Stimulated activated CD8-positive, alpha-beta memory T cell treated with anti-CD3 and anti-CD28 coated beads, Interleukin-15, amount 100 ng/mL, for 24 hours (primary cell): Measurements from ENCODE around the gene EIF2D.
"Not testable (repeated sequence)": the region's sequence is repeated elsewhere in the genome, so short reads cannot be mapped to it uniquely, and the experiment has no call there.

Experiments
- DNase-seq: peaks from one replicate; pipeline ENCODE4 v3.0.0-alpha.2; 2020; ENCODE audit warnings: low read depth

Gene EIF2D

GRCh38 chr1:206586501-206587445 is 25.5 kb downstream of the EIF2D start:
- DNase-seq, result no peak

- DNase-seq, result no peak
Measured at GRCh38 chr1:206584683-206585082, 27.6 kb downstream of the EIF2D start.

DNA sequence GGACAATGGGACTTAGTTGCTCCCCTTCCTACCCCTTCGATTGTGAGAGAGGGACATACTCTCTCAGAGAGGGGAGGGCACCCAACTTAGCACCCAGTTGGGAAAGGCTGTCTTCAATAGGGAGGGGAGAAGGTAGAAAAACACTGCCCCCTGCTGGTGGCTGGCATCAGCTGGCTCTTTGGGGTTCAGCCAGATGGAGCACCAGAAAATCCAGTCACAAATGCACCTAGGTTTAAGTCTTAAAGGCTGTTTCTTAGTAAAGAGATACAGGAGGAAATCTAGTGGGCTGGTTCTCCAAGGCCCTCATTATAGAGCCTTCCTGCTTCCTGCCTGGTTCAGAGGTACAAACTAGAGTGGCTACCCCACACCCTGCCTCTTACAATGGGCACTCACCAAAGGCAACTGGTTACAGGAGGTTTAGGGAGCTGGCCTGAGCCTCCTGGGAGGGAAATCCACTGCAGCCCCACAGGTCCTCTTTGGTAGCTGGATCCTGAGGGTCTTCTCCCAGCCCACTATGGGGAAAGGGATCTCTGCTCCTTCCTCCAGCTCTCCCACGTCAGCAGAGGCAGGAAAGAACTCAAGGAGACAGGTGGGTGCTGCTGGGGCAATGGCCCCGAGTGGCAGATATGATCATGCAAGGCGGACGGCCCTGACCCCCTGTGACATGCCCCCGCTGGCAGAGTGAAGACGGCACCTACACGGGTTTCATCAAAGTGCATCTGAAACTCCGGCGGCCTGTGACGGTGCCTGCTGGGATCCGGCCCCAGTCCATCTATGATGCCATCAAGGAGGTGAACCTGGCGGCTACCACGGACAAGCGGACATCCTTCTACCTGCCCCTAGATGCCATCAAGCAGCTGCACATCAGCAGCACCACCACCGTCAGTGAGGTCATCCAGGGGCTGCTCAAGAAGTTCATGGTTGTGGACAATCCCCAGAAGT is 28.3 kb downstream of the EIF2D start:
- peak; percentile 76 for DNase-seq

DNA sequence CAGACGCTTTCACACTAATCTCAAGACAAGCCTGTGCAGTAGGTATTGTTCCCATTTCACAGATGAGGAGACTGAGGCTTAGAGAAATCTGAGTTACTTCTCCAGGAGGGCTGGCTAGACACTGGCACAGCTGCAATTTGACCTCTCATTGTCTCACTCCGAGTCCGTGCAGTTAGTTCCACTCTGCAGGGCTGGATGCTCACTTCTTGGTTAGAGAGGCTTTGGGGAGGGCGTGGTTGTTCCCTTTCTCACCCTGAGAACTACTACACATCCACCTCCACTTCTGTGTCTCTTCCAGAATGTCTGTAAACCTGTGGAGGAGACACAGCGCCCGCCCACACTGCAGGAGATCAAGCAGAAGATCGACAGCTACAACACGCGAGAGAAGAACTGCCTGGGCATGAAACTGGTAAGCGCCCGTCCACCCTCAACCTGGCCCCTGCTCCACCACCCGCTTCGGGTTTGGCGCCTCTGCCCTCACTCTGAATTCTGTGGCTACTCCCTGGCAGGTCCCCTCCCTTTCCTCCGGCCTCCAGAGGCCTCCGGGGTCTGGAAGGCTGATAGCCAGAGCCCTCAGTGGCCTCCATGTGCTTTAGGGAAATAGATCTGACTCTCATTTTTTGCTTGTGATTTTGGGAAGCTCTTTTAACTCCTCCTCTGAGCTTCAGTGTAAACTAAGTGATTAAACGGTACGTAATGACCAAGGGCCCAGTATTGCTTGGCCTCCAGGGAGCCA is 29.1 kb downstream of the EIF2D start:
- no peak for DNase-seq

GRCh38 chr1:206582537-206582936 is 29.7 kb downstream of the EIF2D start:
- DNase-seq, result no peak

DNA sequence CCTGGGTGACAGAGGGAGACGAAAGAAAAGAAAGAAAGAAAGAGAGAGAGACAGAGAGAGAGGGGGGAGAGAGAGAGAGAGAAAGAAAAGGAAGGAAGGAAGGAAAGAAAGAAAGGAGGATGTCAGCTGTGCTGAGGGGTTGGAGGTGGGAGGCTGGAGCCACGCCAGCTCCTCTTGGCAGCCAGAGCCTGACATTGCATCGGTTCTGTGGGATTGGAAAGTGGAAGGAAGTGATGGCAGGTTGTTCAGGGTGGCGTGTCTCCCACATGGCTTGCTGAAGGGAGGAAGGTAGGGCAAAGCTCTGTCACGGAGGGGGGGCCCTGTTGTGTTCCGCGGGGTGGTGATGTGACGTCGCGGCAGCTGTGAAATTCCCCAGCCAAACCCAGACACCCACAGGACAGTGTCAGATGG is 30.7 kb downstream of the EIF2D start:
- DNase-seq, result no peak

GRCh38 chr1:206581114-206581497 is 31.2 kb downstream of the EIF2D start:
- not testable (repeated sequence) for DNase-seq

DNA sequence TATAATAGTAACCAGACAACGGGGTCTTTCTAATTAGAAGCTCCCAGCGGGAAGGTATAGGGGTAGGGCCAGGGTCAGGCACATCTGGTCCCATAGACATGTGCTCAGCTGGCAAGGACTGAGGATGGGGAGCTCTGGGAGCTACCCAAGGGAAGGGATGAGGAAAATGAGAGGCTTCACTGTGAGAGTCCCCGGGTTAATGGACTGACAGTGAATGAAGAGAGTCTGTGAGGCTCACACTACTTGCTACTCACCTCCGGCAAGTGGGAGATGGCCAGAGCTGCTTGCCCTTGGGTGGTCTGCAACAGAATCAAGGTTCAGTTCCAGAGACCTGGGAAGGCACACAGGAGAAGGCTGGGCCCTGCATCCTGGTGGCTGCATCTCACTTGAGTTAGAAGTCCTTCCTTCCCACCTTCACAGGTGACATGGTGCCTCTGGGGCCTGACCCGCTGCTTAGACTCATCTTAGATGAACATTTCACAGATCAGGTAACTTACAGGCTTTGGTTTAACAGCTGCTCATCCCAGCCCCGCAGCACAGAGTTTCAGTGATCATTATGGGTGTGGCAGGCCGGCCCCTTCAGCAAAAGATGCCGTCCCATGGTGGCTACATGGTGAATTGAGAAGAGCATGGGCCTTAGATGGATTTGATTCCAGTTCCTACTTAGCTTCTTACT is 31.7 kb downstream of the EIF2D start:
- no peak for DNase-seq

GRCh38 chr1:206579747-206580437 is 32.4 kb downstream of the EIF2D start:
- no peak for DNase-seq

DNA sequence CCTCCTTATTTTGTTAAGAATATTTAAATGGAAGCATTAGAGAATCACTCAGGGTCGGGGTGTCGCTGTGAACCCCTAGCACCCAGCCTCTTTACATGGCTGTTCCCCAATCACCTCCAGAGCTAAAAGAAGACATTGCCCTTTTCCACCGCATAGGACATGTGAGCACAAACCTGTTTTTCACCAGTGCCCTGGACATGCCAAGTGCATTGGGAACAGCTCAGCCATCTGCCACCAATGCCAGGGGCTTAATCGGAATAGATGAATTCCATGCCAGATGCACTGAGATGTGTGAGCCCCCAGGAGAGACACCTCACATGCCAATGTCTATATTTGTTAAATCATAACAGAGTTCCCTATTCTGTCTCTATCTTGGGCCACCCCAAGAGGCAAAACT is 33.3 kb downstream of the EIF2D start:
- DNase-seq, result no peak

DNA sequence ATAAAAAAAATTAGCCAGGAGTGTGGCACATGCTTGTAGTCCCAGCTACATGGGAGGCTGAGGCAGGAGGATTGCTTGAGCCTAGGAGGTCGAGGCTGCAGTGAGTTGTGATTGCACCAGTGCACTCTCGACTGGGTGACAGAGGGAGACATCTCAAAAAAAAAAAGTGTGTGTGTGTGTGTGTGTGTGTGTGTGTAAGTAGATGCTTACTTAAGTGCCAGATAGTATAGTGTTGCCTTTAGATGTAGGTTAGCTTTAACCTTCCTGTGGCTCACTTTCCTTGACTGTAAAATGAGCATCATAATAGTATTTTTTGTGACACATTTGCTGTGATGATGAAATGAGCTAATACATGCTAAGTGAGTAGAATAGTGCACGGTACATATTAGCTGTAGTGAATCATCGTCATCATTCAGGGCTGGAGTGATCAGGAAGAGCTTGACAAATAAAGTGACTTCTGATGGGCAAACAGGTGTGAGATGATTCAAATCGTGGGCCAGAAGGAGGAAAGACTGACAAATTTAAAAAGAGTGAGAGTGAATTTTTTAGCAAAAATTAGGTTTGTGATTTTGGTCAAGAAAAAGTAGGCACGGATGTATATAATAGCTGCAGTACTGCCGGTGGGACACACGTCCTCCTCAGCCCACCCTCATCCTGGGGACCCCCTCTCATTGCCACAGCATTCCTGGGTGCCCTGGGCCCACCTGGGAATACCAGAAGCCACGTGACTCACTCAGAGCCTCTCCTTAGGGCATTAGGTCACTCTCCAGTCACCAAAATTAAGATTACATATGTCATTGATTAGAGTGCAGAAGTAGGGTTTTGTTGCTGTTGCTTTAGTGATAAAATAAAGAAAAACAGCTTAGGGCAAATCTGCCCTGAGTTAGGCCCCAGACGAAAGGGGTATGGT is 33.9 kb downstream of the EIF2D start:
- DNase-seq, result no peak

- no peak for DNase-seq
Measured at GRCh38 chr1:206577626-206578025, 34.6 kb downstream of the EIF2D start.

DNA sequence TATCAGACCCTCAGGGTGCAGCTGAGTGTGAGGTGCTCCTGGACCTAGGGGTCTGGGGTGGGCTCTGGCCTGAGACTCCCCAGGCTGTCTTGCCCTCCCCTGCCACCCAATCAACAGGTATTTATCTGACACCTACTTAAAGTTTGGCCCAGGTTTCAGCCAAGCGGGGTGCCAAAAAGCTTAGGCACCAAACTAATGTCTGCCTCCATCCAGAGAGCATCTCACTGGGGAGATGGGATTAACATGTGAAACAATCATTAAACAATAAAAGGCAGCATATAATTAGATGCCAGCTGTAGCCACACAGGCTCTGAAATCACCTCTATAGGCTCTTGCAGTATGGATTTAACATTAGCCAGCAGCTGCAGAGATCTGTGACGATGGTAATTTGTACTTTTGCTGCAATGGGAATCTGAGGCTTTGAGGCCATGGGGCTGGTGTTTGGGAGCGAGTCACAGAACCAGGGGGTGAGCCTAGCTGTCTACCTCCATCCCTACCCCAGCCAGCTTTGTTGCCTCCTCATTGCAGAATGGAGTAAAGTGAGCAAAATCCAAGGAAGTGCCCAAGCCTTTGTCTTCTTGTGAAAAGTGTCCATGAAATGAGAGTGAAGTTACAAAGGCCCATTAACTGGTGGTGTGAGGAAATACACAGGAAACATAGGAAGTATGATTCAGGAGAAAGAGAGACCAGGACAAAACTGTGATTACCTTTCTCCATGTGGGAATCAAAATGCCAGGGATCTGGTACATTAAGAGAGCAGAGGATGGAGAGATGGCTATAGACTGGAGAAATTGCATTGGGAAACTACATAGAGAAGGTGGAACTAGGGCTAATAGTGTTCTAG is 36.1 kb downstream of the EIF2D start:
- no peak for DNase-seq

GRCh38 chr1:206575165-206575893 is 36.9 kb downstream of the EIF2D start:
- no peak for DNase-seq

GRCh38 chr1:206573762-206574161 is 38.5 kb downstream of the EIF2D start:
- no peak for DNase-seq

DNA sequence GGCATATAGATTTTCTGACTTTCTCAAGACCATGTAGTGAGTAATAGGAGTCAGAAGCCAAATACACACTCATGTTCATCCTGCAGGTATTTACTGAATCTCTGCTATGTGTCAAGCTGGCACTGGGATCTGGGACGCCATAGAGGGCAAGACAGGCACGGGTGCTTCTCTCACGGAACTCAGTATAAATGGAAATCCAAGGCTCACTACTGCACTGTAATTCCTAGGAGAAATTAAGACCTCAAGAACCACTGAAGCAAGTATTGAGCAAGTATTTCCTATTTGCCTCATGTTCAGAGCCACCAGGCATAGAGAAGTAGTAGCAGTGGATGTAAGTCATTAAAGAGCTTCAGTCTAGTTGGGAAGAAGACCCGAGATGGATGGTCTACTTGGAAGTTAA is 38.9 kb downstream of the EIF2D start:
- DNase-seq, result no peak

GRCh38 chr1:206572835-206573234 is 39.4 kb downstream of the EIF2D start:
- DNase-seq, result no peak

DNA sequence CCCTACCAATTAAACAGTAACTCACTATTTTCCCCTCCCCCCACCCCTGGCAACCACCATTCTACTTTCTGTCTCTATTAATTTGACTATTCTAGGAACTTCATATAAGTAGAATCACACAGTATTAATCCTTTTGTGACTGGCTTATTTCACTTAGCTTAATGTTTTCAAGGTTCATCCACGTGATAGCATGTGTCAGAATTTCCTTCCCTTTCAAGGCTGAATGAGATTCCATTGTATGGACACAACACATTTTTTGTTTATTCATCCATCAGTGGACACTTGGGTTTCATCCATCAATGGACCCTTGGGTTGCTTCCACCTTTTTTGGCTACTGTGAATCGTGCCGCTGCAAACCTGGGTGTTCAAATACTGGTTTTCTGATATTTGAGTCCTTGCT is 41.7 kb downstream of the EIF2D start:
- DNase-seq, result no peak
